Measurements from ENCODE around the gene RPL13. TPM values are rescaled to one million over a fixed set of nuclear protein-coding genes. Genes with fewer than 3 reads are reported as not detected.

RPL13 gene
- total RNA-seq = 1,000 to 10,000 TPM in 2 of 6 experiments, 100 to 1,000 TPM in 4; 684 to 2,810 (median 731) TPM
- long read RNA-seq, full-length matches to known transcripts = 517 of 596 reads
- long read RNA-seq, partial matches to known transcripts = 74 of 596 reads
- long read RNA-seq, other reads (novel, unspliced or antisense) = 5 of 596 reads

- 0% methylated on average over 7 of the region's 87 CpGs for WGBS (ENCODE audit: insufficient coverage, low coverage, low lambda C conversion rate, missing lambda C conversion rate)
- intact Hi-C loops (cut with DNase I) = no loop called here
- H3K36me3 ChIP-seq = peaks cover 16 to 34% (median 27%) of the 10 kb centered on the region in 4 donors
- peaks cover 0 to 35% (median 18%) of the 10 kb centered on the region in 4 donors for H3K4me1 ChIP-seq
- DNase-seq = peak; percentile 95 to 97 (median 96)
- H3K9me3 ChIP-seq = no peaks in the 10 kb centered on the region
- H3K4me3 ChIP-seq = peak within 1 kb of the TSS; percentile 86 to 93 (median 87)
- TF ChIP-seq CTCF (IDR thresholded peaks at IDR 0.05) = no peak
- peak; percentile 98 for TF ChIP-seq POLR2A (IDR thresholded peaks at IDR 0.05)
- H3K27ac ChIP-seq = peak within 1 kb of the TSS; percentile 90 to 97 (median 94)
- ATAC-seq = peak; percentile 84 to 92 (median 91)
- no peaks in the 10 kb centered on the region for H3K27me3 ChIP-seq
These were observed at the start of gene RPL13 for GRCh38 chr16:89560378-89561141. TSS of gene RPL13 (plus strand) at chr16:89560682. CDS start at chr16:89560960, 278 bp downstream.

- 65% methylated on average over 8 of the region's 8 CpGs for WGBS (ENCODE audit: insufficient coverage, low coverage, low lambda C conversion rate, missing lambda C conversion rate)
These were observed 49.1 kb upstream of the RPL13 start for GRCh38 chr16:89511374-89511773.

GRCh38 chr16:89512453-89512852 lies 48.0 kb upstream of the RPL13 start:
- H3K27me3 ChIP-seq = no peaks in the 10 kb centered on the region
- peaks cover 5 to 49% (median 16%) of the 10 kb centered on the region in 4 donors for H3K36me3 ChIP-seq
- no peak for ATAC-seq
- TF ChIP-seq CTCF (IDR thresholded peaks at IDR 0.05) (no peak), POLR2A (IDR thresholded peaks at IDR 0.05) (no peak)
- peaks cover 0 to 12% (median under 1%) of the 10 kb centered on the region in 4 donors for H3K4me1 ChIP-seq
- no peak overlapping the region for H3K27ac ChIP-seq
- H3K4me3 ChIP-seq = no peak overlapping the region
- no peak for DNase-seq
- H3K9me3 ChIP-seq = no peaks in the 10 kb centered on the region
- 88% methylated on average over 7 of the region's 9 CpGs for WGBS (ENCODE audit: insufficient coverage, low coverage, low lambda C conversion rate, missing lambda C conversion rate)
- intact Hi-C loops (cut with DNase I) = loop anchor here in 1 of 2 donors (10.0 kb wide), 1 partner anchor 178 kb away; no protein-coding TSS in a partner anchor

More at GRCh38 chr16:89511374-89511773, 49.1 kb upstream of the RPL13 start:
- no peaks in the 10 kb centered on the region for H3K27me3 ChIP-seq
- H3K36me3 ChIP-seq = peaks cover 5 to 48% (median 14%) of the 10 kb centered on the region in 4 donors
- H3K4me3 ChIP-seq = no peak overlapping the region
- H3K27ac ChIP-seq = no peak overlapping the region
- TF ChIP-seq CTCF (IDR thresholded peaks at IDR 0.05) = no peak
- no peak for TF ChIP-seq POLR2A (IDR thresholded peaks at IDR 0.05)
- intact Hi-C loops (cut with DNase I) = loop anchor here in 1 of 2 donors (10.0 kb wide), 1 partner anchor 177 kb away; no protein-coding TSS in a partner anchor
- no peaks in the 10 kb centered on the region for H3K9me3 ChIP-seq
- no peak for DNase-seq
- ATAC-seq = no peak
- peaks cover 0 to 20% (median 4%) of the 10 kb centered on the region in 4 donors for H3K4me1 ChIP-seq

- 72% methylated on average over 4 of the region's 9 CpGs for WGBS (ENCODE audit: insufficient coverage, low coverage, low lambda C conversion rate, missing lambda C conversion rate)
- Histone ChIP-seq H3K27me3 (no peaks in the 10 kb centered on the region), H3K36me3 (peaks cover 0 to 43% (median 12%) of the 10 kb centered on the region in 4 donors), H3K4me3 (no peak overlapping the region), H3K9me3 (no peaks in the 10 kb centered on the region), H3K4me1 (no peaks in the 10 kb centered on the region), H3K27ac (no peak overlapping the region)
- TF ChIP-seq POLR2A (IDR thresholded peaks at IDR 0.05) (no peak), CTCF (IDR thresholded peaks at IDR 0.05) (no peak)
- intact Hi-C loops (cut with DNase I) = loop anchor here in 1 of 2 donors (10.0 kb wide), 1 partner anchor 182 kb away; no protein-coding TSS in a partner anchor
- ATAC-seq (no peak), DNase-seq (no peak)
These were observed 43.4 kb upstream of the RPL13 start for GRCh38 chr16:89517128-89517527.

Measured in right lobe of liver (tissue), 6 donors.